ENCODE data around the gene PPME1.
A peak's percentile ranks its signal among the peaks of the same experiment; 100 is the strongest.

PPME1 gene

GRCh38 chr11:74232311-74232950 lies 61.3 kb downstream of the PPME1 start:
- DNase-seq, result no peak

- DNase-seq, result no peak
These were observed 62.6 kb downstream of the PPME1 start for GRCh38 chr11:74233683-74234082.

- DNase-seq, result no peak
These were observed 64.0 kb downstream of the PPME1 start for GRCh38 chr11:74235121-74235520.

- no peak for DNase-seq
These were observed 66.5 kb downstream of the PPME1 start for GRCh38 chr11:74237541-74237940.

- DNase-seq, result no peak
These were observed 67.2 kb downstream of the PPME1 start for GRCh38 chr11:74238243-74238642.

GRCh38 chr11:74248469-74248868 lies 77.4 kb downstream of the PPME1 start:
- DNase-seq, result no peak

- no peak for DNase-seq
These were observed 78.4 kb downstream of the PPME1 start for GRCh38 chr11:74249496-74249895.

- DNase-seq, result no peak
These were observed 82.3 kb downstream of the PPME1 start for GRCh38 chr11:74253361-74253760.

GRCh38 chr11:74255741-74256375 lies 84.8 kb downstream of the PPME1 start:
- peak; percentile 67 for DNase-seq

- no peak for DNase-seq
These were observed 85.5 kb downstream of the PPME1 start for GRCh38 chr11:74256378-74257133.

- no peak for DNase-seq
These were observed 87.0 kb downstream of the PPME1 start for GRCh38 chr11:74257959-74258553.

- no peak for DNase-seq
These were observed 91.6 kb downstream of the PPME1 start for GRCh38 chr11:74262725-74263124.

- no peak for DNase-seq
These were observed 94.2 kb downstream of the PPME1 start for GRCh38 chr11:74265256-74265655.

- DNase-seq, result no peak
These were observed 95.9 kb downstream of the PPME1 start for GRCh38 chr11:74267014-74267413.

- no peak for DNase-seq
These were observed 97.4 kb downstream of the PPME1 start for GRCh38 chr11:74268456-74268855.

- peak; percentile 12 for DNase-seq
These were observed 98.2 kb downstream of the PPME1 start for GRCh38 chr11:74269161-74269811.

- no peak for DNase-seq
These were observed 101.2 kb downstream of the PPME1 start for GRCh38 chr11:74272276-74272675.

- no peak for DNase-seq
These were observed 105.5 kb downstream of the PPME1 start for GRCh38 chr11:74276581-74276980.

- DNase-seq, result no peak
These were observed 107.0 kb downstream of the PPME1 start for GRCh38 chr11:74278103-74278502.

- no peak for DNase-seq
These were observed 107.7 kb downstream of the PPME1 start for GRCh38 chr11:74278721-74279161.

GRCh38 chr11:74279256-74279655 lies 108.2 kb downstream of the PPME1 start:
- DNase-seq, result no peak

GRCh38 chr11:74280494-74280893 lies 109.4 kb downstream of the PPME1 start:
- no peak for DNase-seq

- DNase-seq, result no peak
These were observed 111.3 kb downstream of the PPME1 start for GRCh38 chr11:74282421-74282820.

Measured in activated CD4-positive, alpha-beta T cell treated with anti-CD3 and anti-CD28 coated beads, Interleukin-2, amount 50 U/mL, for 16 hours (primary cell).